ENCODE results near the gene DNAJB1.
"Not testable (repeated sequence)": the region's sequence is repeated elsewhere in the genome, so short reads cannot be mapped to it uniquely, and the experiment has no call there.

DNAJB1 gene

DNA sequence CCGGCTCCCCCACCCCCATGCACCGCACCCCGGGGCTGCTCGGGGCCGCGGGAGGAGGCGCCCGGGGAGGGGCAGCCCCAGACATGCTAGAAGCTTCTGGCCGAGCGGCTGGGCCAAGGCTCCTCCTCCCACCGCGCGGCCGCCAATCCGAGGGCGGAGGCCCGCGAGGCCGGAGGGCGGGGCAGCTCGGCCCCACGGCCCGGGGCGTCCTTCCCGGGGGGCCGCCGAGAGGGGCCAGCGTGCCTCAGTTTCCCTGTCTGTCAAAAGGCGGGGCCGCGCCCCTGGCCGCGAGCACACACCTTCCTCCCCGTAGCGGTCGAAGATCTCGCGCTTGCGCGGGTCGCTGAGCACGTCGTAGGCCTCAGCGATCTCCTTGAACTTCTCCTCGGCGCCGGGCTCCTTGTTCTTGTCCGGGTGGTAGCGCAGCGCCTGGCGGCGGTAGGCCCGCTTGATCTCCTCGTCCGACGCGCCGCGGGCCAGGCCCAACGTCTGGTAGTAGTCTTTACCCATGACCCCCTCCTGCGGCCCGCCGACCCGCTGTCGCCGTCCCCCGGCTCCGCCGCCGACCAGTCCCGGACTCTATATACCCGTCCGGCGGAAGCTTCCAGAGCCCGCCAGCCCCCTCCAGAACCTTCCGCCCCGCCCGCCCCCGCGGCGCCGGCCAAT lies at the start of gene DNAJB1:
Gene DNAJB1, minus strand, starts transcription at position 558 of the 666 bp plus-strand sequence. Its CDS starts 48 bp downstream, at position 510.
- DNase-seq, result peak; percentile 75

DNA sequence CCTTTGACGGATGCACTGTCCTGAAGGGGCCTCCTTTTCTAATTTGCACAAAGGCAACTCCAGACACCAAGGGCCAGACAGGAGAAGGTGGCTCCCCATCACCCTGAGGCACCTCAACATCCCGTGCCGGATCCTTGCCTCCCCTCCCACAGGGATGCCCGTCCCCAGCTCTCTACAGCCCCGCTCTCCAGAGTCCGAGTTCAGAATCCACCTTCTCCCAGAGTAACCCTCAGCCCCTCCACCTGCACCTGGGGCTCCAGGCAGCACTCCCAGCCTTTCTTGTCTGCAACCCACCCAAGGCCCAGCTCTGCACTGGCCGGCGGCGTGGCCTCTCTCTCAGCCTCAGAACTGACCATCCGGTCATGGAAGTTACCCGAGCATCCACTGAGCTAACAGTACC lies 48.9 kb upstream of the DNAJB1 start:
- no peak for DNase-seq

DNA sequence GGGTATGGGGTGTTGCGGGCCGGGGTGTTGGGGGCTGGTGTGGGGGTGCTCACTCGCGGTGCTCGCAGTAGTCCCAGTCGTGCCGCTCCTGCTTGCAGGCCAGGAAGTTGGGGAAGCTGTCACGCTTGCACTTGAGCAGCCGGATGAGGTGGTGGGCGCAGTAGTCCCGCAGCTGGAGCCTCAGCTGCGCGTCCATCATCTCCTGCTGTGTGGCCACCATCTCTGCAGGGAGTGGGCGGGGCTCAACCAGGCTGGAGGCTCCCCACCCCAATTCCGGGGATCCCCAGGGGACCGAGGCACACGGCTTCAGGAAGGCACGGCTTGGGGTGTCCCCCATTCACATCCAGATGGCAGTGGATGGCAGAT lies 48.5 kb upstream of the DNAJB1 start:
- DNase-seq, result no peak

DNA sequence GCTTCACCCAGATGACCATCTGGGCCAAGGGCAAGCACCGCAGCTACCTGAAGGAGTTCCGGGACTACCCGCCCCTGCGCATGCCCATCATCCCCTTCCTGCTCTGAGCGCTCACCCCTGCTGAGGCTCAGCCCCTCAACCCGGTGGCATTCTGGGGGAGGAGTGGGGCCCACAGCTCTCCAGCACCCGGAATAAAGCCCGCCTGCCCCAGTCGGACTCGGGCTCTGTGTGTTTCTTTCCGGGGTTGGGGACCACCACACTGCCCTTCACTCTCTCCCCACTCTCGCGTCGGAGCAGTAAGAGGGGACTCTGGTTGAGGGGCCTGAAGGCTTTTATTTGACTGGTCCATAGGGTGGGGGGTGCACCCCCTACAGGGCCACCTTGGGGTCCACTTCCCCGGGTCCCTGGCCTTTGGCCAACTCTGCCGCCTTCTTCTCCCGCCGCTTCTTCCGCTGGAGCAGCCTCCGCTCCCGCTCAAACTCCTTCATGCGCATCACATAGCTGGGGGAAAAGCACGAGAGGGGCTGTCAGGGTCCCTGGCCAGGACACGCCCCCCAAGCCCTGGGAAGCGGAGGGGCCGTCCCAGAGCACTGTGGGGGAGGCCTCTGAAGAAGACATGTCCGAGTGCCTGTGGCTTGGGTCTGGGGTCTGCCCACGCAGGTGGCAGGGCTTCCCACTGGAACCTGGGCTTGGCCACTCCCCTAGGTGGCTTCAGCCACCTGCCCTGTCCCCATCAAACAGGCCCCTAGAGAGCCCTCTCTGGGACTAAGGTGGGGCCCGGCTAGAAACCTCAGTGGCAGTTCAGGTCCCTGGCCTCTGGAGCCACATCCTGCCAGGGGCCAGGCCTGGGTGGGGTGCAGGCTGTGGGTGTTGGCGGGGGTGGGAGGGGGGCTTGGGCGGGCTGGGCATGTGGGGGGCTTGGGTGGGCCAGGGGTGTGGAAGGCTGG lies 47.8 kb upstream of the DNAJB1 start:
- DNase-seq, result no peak

- no peak for DNase-seq
These were observed 47.1 kb upstream of the DNAJB1 start for GRCh38 chr19:14565298-14565679.

- DNase-seq, result not testable (repeated sequence)
These were observed 46.6 kb upstream of the DNAJB1 start for GRCh38 chr19:14564652-14565297.

GRCh38 chr19:14563989-14564651 lies 45.9 kb upstream of the DNAJB1 start:
- peak; percentile 26 for DNase-seq

DNA sequence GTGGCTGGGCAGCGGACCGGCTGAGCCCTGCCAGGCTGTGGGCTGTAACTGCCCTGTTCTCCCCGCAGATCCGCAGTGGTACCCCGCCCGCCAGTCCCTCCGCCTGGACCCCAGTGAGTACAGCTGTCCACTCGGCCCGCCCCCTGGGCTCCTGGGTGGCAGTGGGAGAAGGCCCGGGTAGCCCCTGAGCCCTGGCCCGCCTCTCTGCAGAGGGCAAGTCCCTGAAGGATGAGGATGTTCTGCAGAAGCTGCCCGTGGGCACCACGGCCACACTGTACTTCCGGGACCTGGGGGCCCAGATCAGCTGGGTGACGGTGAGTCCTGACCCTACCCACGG lies 45.4 kb upstream of the DNAJB1 start:
- no peak for DNase-seq

GRCh38 chr19:14562660-14563589 lies 44.7 kb upstream of the DNAJB1 start:
- no peak for DNase-seq

- no peak for DNase-seq
These were observed 43.7 kb upstream of the DNAJB1 start for GRCh38 chr19:14561847-14562351.

DNA sequence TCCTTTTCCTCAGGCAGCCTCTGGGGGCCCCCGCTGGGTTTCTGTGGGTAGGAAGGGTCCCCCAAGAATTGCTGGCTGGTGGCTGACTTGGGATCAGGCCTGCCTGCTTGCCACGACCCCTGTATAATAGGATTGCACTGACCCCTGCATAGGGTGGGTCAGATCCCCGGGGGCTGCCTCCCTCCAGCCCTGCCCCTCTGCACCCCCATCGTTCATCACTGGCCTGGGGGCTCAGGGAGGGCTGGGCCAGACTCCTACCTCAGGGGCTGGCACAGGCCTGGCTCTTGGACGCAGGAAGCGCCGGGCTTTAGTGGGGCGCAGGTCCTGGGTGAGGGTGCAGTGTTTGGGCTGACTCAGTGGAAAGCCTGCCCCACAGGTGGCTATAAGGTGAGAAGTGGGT lies 43.1 kb upstream of the DNAJB1 start:
- no peak for DNase-seq

DNA sequence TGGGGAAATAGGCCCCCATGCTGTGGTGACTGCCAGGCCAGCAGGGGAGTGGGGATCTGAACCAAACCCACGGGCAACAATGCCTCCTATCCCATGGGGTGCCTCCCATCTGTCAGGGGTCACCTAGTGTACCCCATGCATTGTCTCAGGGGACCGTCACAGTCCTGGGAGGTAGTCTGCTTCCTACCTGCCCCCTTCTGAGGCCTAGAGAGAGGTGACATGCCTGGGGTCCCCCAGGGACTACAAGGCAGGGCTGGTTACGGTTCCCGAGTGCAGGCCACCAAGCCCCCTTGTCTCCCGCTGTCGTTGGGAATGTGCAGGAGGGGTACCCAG lies 42.5 kb upstream of the DNAJB1 start:
- DNase-seq, result no peak

GRCh38 chr19:14559916-14560775 lies 41.9 kb upstream of the DNAJB1 start:
- no peak for DNase-seq

- DNase-seq, result no peak
These were observed 40.3 kb upstream of the DNAJB1 start for GRCh38 chr19:14558370-14559066.

DNA sequence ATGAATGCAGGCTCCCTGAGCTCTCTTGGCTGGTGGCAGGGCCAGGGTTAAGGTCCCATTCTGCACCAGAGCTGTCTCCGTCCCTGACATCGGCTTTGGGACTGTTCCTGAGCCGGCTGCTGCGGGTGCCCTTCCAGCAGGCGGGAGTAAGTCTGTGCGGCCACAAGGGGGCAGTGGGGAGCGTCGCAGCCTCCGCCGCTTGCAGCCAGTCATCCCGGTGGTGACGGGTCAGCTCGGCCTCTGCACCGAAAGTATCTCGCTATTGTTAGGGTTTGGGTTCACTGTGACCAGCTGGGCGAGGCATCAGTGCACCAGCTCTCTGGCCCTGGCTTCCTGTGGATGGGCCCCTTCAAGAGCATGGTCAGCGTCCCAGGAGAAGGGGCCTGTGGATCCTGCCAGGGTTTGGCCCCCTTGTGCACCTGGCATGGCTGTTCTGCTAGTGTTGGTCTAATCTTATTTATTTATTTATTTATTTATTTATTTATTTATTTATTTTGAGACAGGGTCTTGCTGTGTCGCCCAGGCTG lies 38.5 kb upstream of the DNAJB1 start:
- DNase-seq, result peak; percentile 85

- DNase-seq, result no peak
These were observed 37.9 kb upstream of the DNAJB1 start for GRCh38 chr19:14555918-14556661.

DNA sequence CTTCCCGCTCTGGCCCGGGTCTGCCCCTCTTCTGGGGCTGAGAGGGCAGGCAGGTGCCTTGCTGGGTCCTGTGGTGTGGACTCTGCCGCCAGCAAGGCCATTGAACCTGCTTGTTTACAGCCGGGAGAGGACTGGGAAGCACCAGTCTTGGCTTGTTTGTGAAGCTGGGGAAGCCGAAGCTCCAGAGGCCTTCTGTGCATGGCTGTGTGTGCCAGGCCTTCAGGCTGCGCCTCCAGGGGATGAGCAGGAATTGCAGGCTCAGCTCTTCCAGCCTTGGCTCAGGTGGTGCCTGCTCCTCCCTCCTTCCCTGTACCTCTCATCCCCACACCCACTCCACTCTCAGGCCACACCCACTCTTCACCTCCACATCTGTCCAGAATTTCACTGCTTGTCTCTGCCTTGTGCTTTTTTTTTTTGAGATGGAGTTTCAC lies 36.2 kb upstream of the DNAJB1 start:
- peak; percentile 47 for DNase-seq

DNA sequence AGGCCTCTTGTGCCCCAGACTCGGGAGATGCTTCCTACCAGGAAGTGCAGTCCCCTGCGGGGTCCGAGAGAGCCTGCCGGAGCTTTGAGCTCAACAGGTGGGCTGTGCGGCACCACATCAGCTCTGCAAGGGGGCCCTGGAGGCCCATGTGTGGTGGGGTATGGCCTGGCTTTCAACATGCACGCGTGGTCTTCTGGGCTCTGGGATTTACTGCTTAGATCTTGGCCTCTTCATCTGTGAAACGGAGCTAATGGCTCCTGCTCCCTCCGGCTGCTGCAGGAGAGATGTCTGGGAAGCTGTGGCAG lies 35.7 kb upstream of the DNAJB1 start:
- DNase-seq, result no peak
